Measurements from ENCODE around the gene TMEFF2. TPM values are rescaled to one million over a fixed set of nuclear protein-coding genes. Genes with fewer than 3 reads are reported as not detected.

Gene TMEFF2
- total RNA-seq, 1 donor from 2014 or later, result not detected

- DNase-seq (ENCODE audit: low read depth), result no peak
Measured at GRCh38 chr2:192067631-192068030, 127.1 kb downstream of the TMEFF2 start.

DNA sequence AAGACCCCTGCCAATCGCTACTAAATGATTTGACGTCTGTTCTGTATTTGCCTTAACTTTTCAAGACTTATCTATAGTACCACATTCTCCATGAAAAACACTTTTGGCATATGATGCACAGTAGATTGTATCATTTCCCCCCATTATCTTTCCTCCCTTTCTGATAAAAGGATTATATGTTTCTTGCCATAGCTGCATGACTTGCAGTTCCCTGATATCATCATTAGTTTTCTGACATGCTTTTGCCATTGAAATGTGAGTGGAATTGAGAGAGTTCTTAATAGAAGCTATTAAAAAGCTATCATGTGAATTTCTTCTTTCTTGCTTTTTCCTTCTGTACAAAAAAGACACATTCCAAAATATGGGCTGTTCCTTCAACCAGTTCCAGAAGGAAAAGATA, 130.3 kb downstream of the TMEFF2 start:
- no peak for DNase-seq (ENCODE audit: low read depth)

- no peak for DNase-seq (ENCODE audit: low read depth)
Measured at GRCh38 chr2:192060161-192060560, 134.6 kb downstream of the TMEFF2 start.

GRCh38 chr2:192059266-192059665, 135.5 kb downstream of the TMEFF2 start:
- no peak for DNase-seq (ENCODE audit: low read depth)

- DNase-seq (ENCODE audit: low read depth), result no peak
Measured at GRCh38 chr2:192053921-192054320, 140.8 kb downstream of the TMEFF2 start.

DNA sequence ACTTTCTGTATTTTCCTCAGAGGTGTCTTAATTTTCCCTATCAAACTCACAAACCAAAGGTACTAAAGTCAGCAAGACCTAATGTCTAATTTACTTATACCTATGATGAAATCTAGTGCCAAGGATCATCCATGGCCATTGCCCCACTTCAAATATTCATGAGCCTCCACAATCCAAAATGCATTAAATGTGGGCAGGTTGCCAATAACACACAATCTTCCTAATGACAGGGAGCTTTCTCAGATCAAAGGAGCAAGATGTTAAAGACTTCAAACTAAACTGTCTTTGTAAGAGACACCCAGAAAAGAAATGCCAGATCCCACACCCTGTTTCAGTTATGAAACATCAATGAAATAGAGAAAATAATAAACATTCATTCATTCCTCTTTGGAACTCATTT, 143.2 kb downstream of the TMEFF2 start:
- DNase-seq (ENCODE audit: low read depth), result no peak

DNA sequence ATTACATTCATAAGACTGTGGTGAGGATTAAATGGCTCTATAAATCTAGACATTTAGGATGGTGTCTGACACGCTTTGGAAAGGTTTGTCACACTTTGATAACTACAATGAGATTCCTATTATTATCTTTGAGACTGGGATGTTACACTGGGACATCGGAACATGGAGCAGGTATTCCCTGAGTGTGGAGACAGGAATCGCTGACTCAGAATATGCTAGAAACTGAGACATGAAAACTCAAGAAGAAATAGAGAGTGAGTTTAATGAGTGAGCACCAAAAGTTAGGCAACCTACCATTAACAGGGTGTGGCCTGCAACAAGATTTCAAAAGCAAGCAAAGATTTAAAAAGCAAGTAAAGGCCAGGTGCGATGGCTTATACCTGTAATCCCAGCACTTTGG, 145.4 kb downstream of the TMEFF2 start:
- no peak for DNase-seq (ENCODE audit: low read depth)

GRCh38 chr2:192047315-192048107, 147.2 kb downstream of the TMEFF2 start:
- peak; percentile 41 for DNase-seq (ENCODE audit: low read depth)

GRCh38 chr2:192044496-192044895, 150.2 kb downstream of the TMEFF2 start:
- DNase-seq (ENCODE audit: low read depth), result peak; percentile 23

DNA sequence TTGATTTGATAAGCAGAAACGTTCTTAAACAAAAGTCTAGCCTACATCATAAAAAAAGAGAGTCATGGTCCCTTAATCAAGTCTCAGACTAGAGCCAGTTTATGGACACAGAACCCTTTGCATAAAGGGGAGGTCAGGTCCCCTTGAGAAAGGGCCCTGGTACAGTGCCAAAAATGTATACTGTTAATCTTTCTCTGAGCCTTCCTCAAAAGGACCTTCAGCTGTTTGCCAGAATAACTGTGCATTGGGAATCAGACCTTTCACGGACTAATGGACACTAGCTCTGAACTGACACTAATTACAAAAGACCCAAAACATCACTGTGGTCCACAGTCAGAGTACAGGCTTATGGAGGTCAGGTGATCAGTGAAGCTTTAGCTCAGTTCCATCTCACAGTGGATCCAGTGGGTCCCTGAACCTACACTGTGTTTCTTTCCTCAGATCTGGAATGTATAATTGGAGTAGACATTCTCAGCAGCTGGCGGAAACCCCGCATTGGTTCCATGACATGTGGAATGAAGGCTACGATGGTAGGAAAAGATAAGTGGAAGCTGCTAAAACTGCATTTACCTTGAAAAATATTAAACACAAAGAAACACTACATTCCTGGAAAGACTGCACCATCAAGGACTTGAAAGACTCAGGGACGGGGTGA, 151.4 kb downstream of the TMEFF2 start:
- no peak for DNase-seq (ENCODE audit: low read depth)

- no peak for DNase-seq (ENCODE audit: low read depth)
Measured at GRCh38 chr2:192042126-192042525, 152.6 kb downstream of the TMEFF2 start.

DNA sequence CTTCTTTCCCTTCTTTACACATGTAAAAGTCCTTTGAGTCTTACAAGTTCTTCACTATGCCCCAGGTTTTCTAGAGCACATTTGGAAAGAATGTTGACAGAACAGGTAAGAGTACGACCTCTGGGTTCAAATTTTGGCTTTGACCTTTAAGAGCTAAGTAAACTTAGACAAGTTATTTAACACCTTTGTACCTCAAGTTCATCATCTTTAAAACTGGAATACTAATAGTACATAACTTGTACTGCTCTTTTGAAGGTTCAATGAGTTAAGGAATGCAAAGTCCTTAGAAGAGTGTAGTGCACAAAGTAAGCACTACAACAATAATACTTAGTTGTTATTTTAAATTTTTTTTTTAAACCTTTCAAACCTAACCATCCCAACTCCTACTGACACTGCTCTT, 156.6 kb downstream of the TMEFF2 start:
- no peak for DNase-seq (ENCODE audit: low read depth)

GRCh38 chr2:192035731-192036442, 158.8 kb downstream of the TMEFF2 start:
- peak; percentile 40 for DNase-seq (ENCODE audit: low read depth)

DNA sequence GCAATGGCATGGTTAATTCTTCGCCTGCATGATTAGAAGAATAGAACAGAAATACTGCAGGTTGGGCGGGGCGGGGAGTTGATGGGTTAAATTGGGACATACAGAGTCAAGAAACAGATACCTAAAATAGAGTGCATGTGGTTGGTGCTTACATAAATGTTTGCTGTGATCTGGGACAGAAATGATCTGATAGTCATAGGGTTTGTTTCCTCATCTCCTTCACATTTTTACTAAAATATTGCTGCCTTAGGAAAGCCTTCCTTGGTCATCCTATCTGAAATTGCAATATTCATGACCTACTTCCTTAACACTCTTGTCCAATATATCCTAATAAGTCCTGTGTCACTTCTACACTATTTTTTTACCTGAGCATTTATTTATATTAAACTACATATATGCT, 163.9 kb downstream of the TMEFF2 start:
- DNase-seq (ENCODE audit: low read depth), result no peak

DNA sequence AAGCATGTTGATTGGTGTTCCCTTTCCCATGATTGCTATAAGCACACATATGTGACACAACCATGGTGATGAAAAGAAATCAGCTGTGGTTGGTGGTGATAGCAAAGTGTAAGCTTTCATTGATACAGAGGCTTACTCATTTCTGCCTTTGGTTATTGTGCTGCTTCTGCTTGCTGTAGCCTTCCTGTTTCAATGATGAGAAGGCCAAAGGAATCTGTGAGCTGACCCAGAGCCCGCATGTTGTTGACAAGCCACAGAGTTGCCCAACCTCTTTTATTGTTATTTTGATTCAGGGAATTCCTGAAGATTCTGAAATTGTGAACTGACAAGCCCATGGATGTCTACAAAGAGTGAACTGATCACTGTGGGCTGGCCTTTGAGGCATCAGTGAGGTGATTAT, 164.4 kb downstream of the TMEFF2 start:
- DNase-seq (ENCODE audit: low read depth), result peak; percentile 11

GRCh38 chr2:192029089-192029488, 165.6 kb downstream of the TMEFF2 start:
- peak; percentile 28 for DNase-seq (ENCODE audit: low read depth)

DNA sequence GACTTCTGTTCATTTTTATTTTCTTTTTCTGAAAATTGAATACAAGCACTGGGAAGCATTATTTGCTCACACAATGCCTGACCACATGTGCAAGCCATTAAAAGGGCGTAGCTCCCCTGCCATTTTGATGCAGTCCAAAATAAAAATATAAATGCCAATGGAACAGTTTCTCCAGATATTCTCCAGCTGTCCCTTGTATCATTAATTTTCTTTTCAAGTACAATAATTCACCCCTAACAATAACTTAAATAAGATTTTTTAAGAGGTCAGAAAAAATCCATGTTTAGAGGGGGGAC, 168.0 kb downstream of the TMEFF2 start:
- DNase-seq (ENCODE audit: low read depth), result no peak

GRCh38 chr2:192026059-192026824, 168.5 kb downstream of the TMEFF2 start:
- no peak for DNase-seq (ENCODE audit: low read depth)

GRCh38 chr2:192025637-192026036, 169.1 kb downstream of the TMEFF2 start:
- no peak for DNase-seq (ENCODE audit: low read depth)

DNA sequence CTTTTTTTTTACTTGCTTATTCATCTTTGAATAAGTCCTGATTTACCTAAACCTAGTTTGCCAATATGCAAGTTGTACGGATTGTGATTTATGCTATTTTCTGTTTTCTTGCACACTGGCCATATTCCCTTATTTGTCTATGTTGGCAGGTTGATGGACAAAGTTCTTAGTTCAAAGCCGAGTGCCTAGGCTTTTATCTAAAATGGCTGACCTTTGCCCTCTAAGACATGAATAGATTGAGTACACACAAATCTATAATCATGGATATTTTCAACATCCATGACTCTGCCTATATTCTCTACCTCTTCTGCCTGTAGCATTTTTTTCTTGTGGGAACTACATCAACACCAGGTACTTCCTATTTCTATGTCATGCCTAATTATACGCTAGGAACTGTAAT, 171.7 kb downstream of the TMEFF2 start:
- no peak for DNase-seq (ENCODE audit: low read depth)

- no peak for DNase-seq (ENCODE audit: low read depth)
Measured at GRCh38 chr2:192017844-192018243, 176.9 kb downstream of the TMEFF2 start.

DNA sequence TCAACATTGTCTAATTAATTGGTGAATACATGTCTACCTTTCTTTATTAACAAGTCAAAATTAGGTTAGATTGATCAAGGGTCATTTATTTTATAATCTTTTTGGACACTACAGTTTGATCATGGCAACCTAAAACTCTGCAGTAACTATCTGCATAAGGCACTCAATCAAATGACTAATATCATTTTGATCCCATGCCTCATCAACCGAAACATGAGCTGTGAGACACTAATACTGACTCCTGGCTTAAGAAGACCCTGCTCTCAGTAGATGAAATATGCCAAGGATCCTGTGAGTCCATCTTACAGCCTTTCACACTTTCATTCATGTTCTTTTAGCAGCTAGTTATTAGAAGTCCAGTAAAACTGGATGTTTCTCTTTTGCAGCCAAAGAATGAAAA, 178.5 kb downstream of the TMEFF2 start:
- no peak for DNase-seq (ENCODE audit: low read depth)

Data from renal cortical epithelial cell (primary cell).